Measurements from ENCODE around the gene THNSL1. TPM values are rescaled to one million over a fixed set of nuclear protein-coding genes. Genes with fewer than 3 reads are reported as not detected.

THNSL1 gene
- total RNA-seq, 1 donor from 2014 or later = 0.58 TPM

DNA sequence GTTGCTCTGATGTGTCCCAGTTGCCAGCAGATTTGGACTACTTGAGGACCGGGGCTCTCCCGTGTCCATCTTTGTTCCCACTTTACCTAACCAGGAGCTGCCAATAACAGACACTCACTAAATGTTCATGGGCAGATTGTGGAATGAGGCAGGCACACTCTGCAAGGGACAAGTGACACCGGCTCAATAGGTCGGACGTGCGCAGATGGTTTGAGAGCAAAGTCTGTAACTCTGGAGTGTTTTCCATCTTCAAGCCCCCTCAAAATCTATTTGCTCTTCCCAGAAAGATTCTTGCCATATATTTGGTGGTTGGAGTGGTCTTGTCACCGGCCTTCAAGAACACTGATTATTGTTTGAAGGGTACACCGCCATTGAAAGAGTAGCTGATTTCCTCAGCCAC lies 47.2 kb downstream of the THNSL1 start:
- TF ChIP-seq, protein P1, sequence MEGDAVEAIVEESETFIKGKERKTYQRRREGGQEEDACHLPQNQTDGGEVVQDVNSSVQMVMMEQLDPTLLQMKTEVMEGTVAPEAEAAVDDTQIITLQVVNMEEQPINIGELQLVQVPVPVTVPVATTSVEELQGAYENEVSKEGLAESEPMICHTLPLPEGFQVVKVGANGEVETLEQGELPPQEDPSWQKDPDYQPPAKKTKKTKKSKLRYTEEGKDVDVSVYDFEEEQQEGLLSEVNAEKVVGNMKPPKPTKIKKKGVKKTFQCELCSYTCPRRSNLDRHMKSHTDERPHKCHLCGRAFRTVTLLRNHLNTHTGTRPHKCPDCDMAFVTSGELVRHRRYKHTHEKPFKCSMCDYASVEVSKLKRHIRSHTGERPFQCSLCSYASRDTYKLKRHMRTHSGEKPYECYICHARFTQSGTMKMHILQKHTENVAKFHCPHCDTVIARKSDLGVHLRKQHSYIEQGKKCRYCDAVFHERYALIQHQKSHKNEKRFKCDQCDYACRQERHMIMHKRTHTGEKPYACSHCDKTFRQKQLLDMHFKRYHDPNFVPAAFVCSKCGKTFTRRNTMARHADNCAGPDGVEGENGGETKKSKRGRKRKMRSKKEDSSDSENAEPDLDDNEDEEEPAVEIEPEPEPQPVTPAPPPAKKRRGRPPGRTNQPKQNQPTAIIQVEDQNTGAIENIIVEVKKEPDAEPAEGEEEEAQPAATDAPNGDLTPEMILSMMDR (conservative IDR thresholded peaks at IDR 0.05; ENCODE audit: low read depth, low read length) = no peak
- DNase-seq (ENCODE audit: low read depth) = no peak
- no peak overlapping the region for H3K4me3 ChIP-seq (ENCODE audit: low read depth, low read length)

DNA sequence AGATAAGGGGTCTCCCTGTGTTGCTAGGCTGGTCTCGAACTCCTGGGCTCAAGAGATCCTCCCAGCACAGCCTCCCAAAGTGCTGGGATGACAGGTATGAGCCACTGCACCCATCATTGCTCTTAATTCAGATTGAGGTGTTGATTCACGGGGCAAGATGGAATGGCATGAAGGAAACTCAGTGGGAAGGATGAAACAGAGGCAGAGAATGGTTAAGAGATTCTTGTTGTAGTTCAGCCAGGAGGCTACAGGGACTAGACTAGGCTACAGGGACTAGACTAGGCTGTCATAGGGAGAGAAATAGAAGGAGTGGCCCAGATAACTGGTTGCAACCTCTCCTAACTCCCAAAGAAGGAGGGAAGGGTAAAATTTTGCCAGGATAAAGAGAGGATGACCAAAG lies 48.0 kb downstream of the THNSL1 start:
- DNase-seq (ENCODE audit: low read depth) = no peak
- H3K4me3 ChIP-seq (ENCODE audit: low read depth, low read length) = no peak overlapping the region
- TF ChIP-seq, protein P1 (conservative IDR thresholded peaks at IDR 0.05; ENCODE audit: low read depth, low read length) = no peak

DNA sequence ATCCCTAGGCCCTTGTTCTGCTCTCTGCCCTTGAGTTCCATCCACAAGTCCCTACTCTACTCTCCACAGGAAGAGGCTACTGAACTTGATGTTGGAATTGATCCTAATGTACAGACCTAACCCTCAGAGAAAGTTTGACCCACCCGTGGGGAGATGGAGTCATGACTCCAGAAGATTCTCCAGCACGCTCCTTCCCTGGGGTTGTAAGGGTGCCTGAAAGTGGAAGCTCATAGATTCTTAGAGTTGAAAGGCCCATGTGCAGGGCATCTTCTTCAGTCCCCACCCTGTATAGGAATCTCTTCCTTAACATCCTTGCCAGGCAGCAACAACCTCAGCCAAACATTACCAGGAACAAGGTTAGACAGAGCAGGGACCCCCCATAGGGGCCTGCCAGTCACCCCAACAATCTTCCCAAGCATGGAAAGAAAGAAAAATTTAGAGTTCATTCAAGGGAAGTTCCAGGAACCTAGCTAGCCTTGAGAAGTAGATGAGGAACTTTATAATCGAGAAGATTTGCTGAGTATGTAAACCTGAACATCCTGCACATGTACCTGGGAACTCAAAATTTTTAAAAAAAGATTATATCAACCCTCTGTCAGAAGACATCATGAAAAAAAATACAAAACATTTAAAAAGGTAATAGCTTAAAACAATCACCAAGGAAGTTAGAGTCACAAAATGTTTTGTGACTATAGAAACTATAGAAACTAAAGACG lies 49.5 kb downstream of the THNSL1 start:
- no peak for DNase-seq (ENCODE audit: low read depth)
- no peak overlapping the region for H3K4me3 ChIP-seq (ENCODE audit: low read depth, low read length)
- TF ChIP-seq, protein P1 (conservative IDR thresholded peaks at IDR 0.05; ENCODE audit: low read depth, low read length) = no peak

DNA sequence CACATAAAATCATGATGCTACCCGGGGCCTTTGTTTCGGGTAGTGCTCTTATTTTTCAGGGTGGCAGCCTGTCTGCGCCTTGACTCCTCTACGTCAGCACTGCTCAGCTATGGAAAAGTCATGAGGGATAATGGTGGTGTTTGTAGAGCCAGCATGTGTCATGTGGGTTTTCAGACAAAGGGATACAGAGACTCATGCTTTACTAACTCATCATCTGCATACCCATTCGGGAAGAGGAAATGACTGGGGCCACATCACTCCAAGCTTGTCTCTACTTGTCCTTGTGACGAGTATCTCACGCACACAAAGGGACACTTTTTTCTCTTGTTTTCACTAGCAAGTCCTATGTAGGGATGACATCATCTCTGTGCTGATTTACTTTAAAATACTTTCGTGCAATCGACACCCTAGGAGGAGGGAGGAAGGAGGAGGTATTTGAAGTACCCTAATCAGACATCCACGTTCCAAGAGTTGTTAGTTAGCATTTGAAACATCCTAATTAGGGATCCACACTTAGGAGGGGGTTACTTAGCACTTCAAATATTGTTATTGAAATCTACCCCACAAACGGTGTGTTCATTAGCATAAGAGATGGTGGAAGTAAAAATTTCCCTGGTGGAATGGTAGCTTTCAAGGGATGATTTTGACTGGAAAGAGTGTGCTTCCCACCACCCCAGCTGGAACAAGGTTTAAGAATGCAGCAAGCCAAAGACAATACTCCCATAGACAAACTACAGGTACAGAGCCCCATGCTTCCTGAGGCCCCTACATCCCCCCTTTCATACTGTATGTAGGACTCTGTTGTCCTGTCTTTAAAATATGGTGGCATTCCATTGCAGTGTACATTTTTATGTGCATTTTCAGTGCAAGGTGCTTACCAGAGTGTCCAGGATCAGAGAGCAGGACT lies 52.0 kb downstream of the THNSL1 start:
- no peak overlapping the region for H3K4me3 ChIP-seq (ENCODE audit: low read depth, low read length)
- no peak for DNase-seq (ENCODE audit: low read depth)
- TF ChIP-seq, protein P1 (conservative IDR thresholded peaks at IDR 0.05; ENCODE audit: low read depth, low read length) = no peak

DNA sequence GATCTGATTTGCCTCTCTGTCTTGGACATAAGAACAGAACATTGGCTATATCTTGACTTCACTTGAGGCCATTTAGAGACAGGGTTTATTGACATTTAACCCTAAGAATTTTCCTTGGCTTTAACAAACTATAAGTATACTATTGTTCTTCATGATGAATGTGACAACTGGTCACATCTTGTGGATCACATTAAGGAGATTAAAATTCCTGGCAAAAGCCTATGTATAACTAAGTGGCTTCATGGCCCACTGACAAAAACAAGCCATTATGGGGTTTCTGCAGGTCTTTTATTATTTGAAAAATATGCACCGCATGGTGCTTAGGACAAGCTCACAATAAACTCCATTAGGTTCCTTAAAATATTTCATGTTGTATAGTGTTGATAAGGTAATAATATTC lies 54.8 kb downstream of the THNSL1 start:
- TF ChIP-seq, protein P1 (conservative IDR thresholded peaks at IDR 0.05; ENCODE audit: low read depth, low read length) = no peak
- no peak overlapping the region for H3K4me3 ChIP-seq (ENCODE audit: low read depth, low read length)
- DNase-seq (ENCODE audit: low read depth) = no peak

DNA sequence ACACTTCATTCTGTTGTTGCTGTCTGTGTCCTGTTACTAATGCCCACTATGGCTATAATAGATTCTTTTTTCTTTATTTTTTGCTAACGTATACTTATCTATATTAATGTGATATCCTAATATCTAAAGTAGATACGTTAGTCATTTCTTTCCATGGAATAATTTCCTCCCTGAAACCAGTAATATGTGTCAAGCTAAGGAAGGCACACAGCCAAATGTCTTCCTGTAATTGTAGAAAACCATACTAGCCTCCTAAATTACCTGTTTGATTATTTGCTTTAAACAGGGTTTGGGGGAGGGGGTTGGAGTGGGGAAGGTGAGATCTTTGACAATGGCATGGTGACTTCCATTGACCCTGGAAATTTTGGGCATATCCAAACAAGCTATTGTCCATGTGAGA lies 56.4 kb downstream of the THNSL1 start:
- H3K4me3 ChIP-seq (ENCODE audit: low read depth, low read length) = no peak overlapping the region
- TF ChIP-seq, protein P1 (conservative IDR thresholded peaks at IDR 0.05; ENCODE audit: low read depth, low read length) = no peak
- no peak for DNase-seq (ENCODE audit: low read depth)
